ENCODE measurements around the gene XYLT1. TPM values are rescaled to one million over a fixed set of nuclear protein-coding genes. Genes with fewer than 3 reads are reported as not detected.
A peak's percentile ranks its signal among the peaks of the same experiment; 100 is the strongest.

XYLT1 gene
- total RNA-seq, 2 donors from 2014 or later, result 26.4 to 41.9 TPM

DNA sequence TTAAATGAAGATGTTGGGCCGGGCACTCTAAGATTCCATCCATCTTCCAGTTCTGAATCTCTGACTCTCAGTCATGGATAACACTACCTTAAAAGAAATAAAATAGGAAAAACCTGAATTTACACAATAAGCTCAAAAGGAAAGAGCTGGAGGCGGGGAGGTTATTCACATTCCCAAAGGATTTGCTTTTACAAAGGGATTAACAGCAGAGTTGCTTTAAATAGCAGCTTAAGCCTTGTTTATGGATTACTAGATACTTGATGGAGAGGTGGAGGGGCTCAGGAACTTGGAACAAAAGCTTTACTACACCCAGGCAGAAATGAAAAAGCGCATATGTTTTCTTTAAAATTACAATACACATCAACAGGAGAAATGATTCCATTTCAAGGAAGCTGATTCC is 84.5 kb downstream of the XYLT1 start:
- H3K36me3 Mint-ChIP-seq, result no peaks in the 10 kb centered on the region

DNA sequence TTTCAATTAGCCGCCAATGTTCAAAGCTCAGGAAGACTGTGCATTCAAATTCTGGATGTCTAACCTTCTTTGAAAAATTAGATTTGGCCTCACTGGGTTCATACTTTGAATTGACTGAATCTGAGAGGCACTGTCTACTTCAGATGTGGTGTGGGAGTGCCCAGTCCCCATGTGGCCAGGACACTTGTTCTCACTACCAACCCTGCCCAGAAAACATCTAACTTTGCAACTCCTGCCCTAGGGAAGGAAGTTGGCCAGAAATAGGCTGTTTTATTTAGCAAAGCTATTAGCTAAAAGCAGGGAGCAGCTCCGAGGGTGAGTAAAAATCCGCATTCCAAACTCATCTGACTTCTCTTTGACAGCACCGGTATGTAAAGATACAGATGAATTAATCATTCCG is 86.3 kb downstream of the XYLT1 start:
- no peak for DNase-seq (ENCODE audit: low spot score)
- Mint-ChIP-seq H3K9me3 (no peaks in the 10 kb centered on the region), H3K4me3 (no peak overlapping the region), H3K4me1 (ENCODE audit: low read depth in 2 of 2) (peaks cover 42 to 45% of the 10 kb centered on the region in 2 donors), H3K27ac (peak overlapping the region in 1 of 2 donors; percentile 32), H3K36me3 (no peaks in the 10 kb centered on the region), H3K27me3 (no peaks in the 10 kb centered on the region)
- ATAC-seq, result no peak

More for the DNA sequence above, 84.5 kb downstream of the XYLT1 start:
- no peak for ATAC-seq
- Mint-ChIP-seq H3K9me3 (no peaks in the 10 kb centered on the region), H3K4me3 (no peak overlapping the region), H3K4me1 (ENCODE audit: low read depth in 2 of 2) (peaks cover 35 to 36% of the 10 kb centered on the region in 2 donors), H3K27me3 (no peaks in the 10 kb centered on the region), H3K27ac (no peak overlapping the region)
- DNase-seq (ENCODE audit: low spot score), result no peak

DNA sequence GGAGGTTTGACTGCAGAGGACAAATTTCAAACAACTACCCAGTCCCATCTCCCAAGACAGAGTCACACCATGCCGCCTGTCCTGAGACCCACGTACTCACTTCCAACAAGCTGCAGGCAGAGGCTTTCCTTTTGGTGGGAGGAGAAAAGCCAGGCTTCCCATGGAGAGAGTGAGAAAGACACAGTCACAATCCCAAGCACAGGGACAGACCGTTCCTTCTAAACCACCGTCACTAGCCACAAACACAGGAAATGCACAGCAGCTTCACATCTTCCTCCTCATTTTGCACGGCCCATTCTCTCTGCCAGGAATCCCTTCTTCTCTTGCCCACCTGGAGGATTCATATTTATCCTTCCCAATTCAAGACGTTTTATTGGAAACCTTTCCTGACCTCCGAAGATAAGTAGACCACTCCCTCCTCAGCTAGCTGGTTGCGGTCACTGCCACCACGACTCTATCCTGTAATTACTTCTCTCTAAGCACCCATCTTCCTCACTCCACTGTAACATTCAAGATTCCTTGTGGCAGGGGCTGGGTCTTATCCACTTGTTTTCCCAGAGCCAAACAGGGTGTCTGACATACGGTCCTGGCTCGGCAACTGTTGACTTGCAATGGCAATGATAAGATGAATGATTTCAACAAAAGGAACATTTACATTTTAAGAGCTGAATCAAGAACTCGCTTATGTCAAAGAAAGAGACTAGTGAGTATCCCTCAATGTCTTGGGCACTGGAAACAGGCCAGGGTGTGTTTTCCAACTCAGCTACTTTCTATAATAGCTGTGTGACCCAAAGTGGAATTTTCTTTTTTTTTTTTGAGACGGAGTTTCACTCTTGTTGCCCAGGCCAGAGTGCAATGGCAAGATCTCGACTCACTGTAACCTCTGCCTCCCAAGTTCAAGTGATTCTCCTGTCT is 87.6 kb downstream of the XYLT1 start:
- Mint-ChIP-seq H3K27me3 (no peaks in the 10 kb centered on the region), H3K36me3 (no peaks in the 10 kb centered on the region), H3K4me1 (ENCODE audit: low read depth in 2 of 2) (peaks cover 38 to 46% of the 10 kb centered on the region in 2 donors), H3K9me3 (no peaks in the 10 kb centered on the region), H3K4me3 (peak overlapping the region; percentile 81), H3K27ac (peak overlapping the region; percentile 38 to 46)
- DNase-seq (ENCODE audit: low spot score) (no peak), ATAC-seq (peak in 1 of 2 donors; percentile 63)

DNA sequence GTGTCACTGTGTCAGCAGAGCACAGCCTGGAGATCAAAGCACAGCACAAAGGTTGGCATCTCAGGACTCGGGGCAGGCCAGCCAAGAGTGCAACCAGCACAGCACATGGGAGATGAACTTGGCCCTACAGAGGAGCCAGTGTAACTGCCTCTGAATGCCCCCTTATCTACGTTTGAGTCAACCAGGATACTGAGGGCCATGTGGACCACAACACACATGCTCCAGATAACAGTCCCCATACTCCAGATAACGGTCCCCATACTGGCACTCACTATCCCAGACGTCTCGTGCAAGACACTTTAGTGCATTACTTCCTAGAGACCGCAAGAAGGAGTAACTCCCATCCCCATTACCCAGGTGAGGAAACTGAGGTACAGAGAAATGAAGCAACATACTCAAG is 88.2 kb downstream of the XYLT1 start:
- H3K27me3 Mint-ChIP-seq, result no peaks in the 10 kb centered on the region
- H3K9me3 Mint-ChIP-seq, result no peaks in the 10 kb centered on the region
- H3K36me3 Mint-ChIP-seq, result no peaks in the 10 kb centered on the region
- H3K4me3 Mint-ChIP-seq, result peak overlapping the region; percentile 81
- H3K4me1 Mint-ChIP-seq (ENCODE audit: low read depth in 2 of 2), result peaks cover 40 to 44% of the 10 kb centered on the region in 2 donors
- peak overlapping the region; percentile 38 to 46 for H3K27ac Mint-ChIP-seq
- ATAC-seq (peak in 1 of 2 donors; percentile 43), DNase-seq (ENCODE audit: low spot score) (no peak)

DNA sequence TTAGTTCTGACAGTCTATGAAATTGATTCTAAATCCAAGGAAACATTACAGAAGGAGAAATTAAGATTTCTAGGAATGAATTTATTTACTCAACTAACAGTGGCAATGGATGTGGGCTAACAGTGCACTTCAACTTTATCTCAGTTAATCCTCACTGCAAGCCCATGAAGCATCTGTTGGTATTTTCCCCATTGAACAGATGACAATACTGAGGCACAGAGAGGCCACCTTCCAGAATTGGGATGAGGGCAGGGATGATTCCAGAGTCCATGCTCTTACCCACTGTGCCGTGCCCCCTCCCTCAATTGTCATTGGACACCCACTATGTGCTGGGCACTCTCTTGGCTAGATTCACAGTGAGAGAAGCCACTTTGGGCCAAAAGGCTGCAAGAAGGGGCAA is 89.0 kb downstream of the XYLT1 start:
- Mint-ChIP-seq H3K27me3 (no peaks in the 10 kb centered on the region), H3K27ac (peak overlapping the region in 1 of 2 donors; percentile 38), H3K36me3 (no peaks in the 10 kb centered on the region), H3K4me3 (no peak overlapping the region), H3K9me3 (no peaks in the 10 kb centered on the region), H3K4me1 (ENCODE audit: low read depth in 2 of 2) (peaks cover 44 to 49% of the 10 kb centered on the region in 2 donors)
- DNase-seq (ENCODE audit: low spot score), result no peak
- no peak for ATAC-seq

DNA sequence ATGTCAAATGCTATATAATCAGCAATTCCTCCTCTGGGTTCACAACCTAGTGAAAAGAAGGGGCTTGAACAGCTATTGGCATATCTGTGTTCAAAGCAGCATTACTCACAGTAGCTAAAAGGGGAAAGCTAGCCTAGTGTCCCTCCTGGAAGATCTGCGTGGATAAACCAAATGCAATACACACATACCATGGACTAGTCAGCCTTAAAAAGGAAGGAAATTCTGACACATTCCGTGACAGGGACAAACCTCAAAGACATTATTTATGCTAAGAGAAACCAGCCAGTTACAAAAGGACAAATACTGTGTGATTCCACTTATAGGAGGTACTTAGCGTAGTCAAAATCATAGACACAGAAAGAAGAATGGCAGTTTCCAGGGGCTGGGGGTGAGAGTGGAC is 90.1 kb downstream of the XYLT1 start:
- H3K4me3 Mint-ChIP-seq, result peak overlapping the region; percentile 24
- peak overlapping the region; percentile 18 to 84 for H3K27ac Mint-ChIP-seq
- peaks cover 42 to 52% of the 10 kb centered on the region in 2 donors for H3K4me1 Mint-ChIP-seq (ENCODE audit: low read depth in 2 of 2)

DNA sequence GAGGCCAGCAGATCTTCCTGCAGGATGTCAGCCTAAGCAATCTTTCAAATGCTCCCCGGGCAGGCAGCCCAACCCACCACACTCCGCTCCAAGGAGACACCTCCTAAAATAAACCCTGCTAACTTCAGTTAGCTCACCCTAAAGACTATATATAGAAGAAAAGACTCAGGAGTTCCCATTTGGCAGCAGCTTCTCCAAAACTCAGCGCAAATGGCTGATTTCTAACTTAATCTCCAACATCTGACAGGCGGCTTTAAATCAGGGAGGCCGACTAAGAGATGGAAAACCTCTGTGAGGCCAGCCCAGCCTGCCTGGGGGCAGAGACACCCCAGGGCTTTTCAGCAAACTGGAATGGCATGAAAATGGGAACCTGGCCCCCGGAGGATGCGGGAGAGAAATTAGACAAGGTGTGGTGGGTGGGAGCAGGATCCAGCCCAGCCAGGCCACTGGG is 91.6 kb downstream of the XYLT1 start:
- H3K4me1 Mint-ChIP-seq (ENCODE audit: low read depth in 2 of 2), result peaks cover 50 to 58% of the 10 kb centered on the region in 2 donors
- ATAC-seq, result no peak
- H3K9me3 Mint-ChIP-seq, result no peaks in the 10 kb centered on the region
- no peaks in the 10 kb centered on the region for H3K36me3 Mint-ChIP-seq
- no peak for DNase-seq (ENCODE audit: low spot score)
- no peak overlapping the region for H3K4me3 Mint-ChIP-seq
- H3K27me3 Mint-ChIP-seq, result no peaks in the 10 kb centered on the region
- peak overlapping the region in 1 of 2 donors; percentile 78 for H3K27ac Mint-ChIP-seq

More for the DNA sequence above, 90.1 kb downstream of the XYLT1 start:
- Mint-ChIP-seq H3K27me3 (no peaks in the 10 kb centered on the region), H3K9me3 (no peaks in the 10 kb centered on the region), H3K36me3 (no peaks in the 10 kb centered on the region)
- ATAC-seq (no peak), DNase-seq (ENCODE audit: low spot score) (no peak)

DNA sequence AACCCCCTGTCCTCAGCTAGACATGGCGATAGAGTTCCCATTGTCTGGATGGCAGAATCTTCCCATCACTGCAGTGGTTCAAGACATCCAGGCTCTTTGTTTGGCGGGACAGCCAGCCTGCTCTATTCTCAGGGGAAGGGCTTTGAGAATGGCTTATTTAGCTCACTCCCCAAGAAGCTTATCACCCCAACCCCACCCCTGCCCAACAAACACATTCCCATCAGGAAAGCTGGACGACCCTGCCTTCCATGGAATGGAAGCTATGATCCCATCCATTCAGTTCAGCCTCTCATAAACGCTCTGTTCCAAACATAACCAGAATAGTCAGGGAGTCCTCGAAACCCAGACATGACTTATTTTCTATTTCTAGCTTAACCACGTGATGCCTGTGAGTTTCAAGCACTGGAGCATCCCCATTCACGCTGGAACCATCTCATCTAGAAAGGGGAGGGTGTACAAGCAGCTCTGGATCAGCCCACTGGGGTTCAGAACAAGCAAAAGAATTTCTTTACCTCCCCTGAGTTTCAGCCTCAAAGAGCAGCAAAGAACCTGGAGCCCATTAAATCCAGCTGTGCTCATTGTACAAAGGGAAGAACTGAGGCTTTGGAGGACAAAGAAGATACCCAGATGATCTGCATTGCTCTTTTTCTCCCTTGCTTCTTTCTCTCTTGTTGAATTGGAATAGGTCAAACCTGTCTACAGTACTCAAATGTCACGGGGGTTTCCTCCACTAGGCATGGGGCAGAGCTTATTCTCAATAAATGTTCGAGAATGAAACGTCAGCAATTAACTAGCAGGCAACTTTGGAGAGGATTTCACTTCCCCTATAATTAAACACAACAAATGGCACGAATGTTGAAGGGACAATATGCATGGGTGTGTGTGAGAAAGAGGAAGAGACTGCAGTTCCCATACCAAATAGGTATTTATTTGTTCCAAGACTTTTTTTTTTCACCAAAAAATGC is 93.1 kb downstream of the XYLT1 start:
- no peak for ATAC-seq
- H3K4me1 Mint-ChIP-seq (ENCODE audit: low read depth in 2 of 2), result peaks cover 48 to 52% of the 10 kb centered on the region in 2 donors
- H3K4me3 Mint-ChIP-seq, result no peak overlapping the region

DNA sequence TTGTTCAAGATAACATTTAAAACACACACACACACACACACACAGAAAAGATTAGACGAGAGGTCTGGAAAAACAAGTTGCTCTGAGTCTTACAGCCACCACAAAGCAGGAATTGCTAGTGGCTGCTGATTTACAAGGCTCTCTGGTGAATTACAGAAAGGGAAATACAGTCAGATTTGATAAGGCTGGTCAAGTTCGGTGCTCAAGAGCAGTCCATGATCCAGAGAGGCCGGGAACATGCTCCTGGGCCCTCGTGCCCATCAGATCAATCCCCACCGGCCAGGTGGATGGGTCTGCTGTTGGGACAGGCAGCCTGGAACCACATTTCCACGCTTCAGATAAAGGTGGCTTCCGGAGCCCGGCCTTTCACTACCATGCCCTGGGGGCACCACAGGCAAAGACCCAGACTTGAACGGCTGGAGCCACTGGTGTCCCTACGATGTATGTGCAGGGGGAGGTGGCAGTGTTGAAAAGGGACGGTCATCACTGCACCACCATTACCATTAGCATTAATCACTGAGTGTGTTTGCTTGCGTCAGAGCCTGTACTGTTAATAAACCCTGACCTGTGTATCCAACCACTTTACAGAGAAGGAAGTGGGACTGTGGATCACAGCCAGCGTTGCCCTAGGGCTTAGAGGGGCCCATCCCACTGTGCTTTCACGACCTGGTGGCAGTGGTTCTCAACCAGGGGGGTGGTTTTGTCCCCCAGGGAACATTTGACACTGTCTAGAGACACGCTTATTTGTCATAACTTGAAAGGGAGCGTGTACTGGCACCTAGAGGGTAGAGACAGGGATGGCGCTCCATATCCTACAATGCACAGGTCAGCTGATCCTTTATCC is 95.1 kb downstream of the XYLT1 start:
- Mint-ChIP-seq H3K4me1 (ENCODE audit: low read depth in 2 of 2) (peaks cover 53 to 60% of the 10 kb centered on the region in 2 donors), H3K4me3 (peak overlapping the region; percentile 15), H3K36me3 (no peaks in the 10 kb centered on the region), H3K9me3 (no peaks in the 10 kb centered on the region), H3K27me3 (no peaks in the 10 kb centered on the region), H3K27ac (peak overlapping the region in 1 of 2 donors; percentile 35)
- DNase-seq (ENCODE audit: low spot score) (no peak), ATAC-seq (peak; percentile 24 to 36)

More for the DNA sequence above, 93.1 kb downstream of the XYLT1 start:
- Mint-ChIP-seq H3K27me3 (no peaks in the 10 kb centered on the region), H3K36me3 (no peaks in the 10 kb centered on the region), H3K27ac (no peak overlapping the region), H3K9me3 (no peaks in the 10 kb centered on the region)
- DNase-seq (ENCODE audit: low spot score), result no peak

DNA sequence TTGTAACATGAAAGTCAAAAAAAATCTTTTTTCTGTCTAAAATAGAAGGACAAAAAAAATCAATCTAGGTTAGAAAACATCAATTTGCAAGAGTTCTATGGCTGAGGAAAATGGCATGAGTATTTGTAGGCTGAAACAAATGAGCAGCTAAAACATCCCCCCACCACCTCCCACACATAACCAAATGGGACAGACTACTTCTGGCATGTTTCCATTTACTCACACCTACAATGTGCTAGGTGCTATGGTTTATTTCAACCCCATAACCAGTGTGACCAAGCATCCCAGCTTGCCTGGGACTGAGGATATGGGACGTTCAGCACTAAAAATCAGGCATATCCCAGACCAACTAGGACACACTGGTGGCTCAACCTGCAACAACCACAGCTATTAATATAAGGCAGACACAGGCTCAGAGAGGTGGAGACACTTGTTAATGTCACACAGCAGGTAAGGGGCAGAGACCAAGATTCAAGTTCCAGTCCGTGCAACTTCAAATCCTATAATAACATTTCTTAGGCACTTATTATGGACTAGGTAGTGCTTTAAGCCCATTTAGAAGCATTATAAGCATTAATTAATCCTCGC is 96.0 kb downstream of the XYLT1 start:
- DNase-seq (ENCODE audit: low spot score) (no peak), ATAC-seq (no peak)
- no peaks in the 10 kb centered on the region for H3K27me3 Mint-ChIP-seq
- peaks cover 58 to 65% of the 10 kb centered on the region in 2 donors for H3K4me1 Mint-ChIP-seq (ENCODE audit: low read depth in 2 of 2)
- H3K27ac Mint-ChIP-seq, result peak overlapping the region in 1 of 2 donors; percentile 35
- no peak overlapping the region for H3K4me3 Mint-ChIP-seq
- no peaks in the 10 kb centered on the region for H3K36me3 Mint-ChIP-seq
- H3K9me3 Mint-ChIP-seq, result no peaks in the 10 kb centered on the region

DNA sequence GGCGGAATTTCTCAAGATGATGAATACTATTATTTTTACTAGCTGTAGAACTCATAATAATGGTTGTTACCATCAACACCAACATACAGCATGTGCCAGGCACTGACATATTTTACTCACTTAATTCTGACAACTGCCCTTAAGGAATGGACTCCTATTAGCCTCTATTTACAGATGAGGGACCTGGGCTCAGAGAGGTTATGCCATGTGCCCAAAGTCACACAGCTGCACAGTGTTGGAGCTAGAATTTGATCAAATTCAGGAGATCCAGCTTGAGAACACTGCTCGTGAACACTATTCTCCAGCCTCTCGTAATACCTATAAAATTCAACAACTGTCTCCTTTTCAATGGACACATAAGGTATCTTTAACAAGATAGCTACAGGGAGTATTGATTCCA is 97.2 kb downstream of the XYLT1 start:
- no peaks in the 10 kb centered on the region for H3K9me3 Mint-ChIP-seq
- no peaks in the 10 kb centered on the region for H3K36me3 Mint-ChIP-seq
- peak overlapping the region in 1 of 2 donors; percentile 35 for H3K27ac Mint-ChIP-seq
- DNase-seq (ENCODE audit: low spot score), result no peak
- H3K27me3 Mint-ChIP-seq, result no peaks in the 10 kb centered on the region
- peaks cover 69 to 70% of the 10 kb centered on the region in 2 donors for H3K4me1 Mint-ChIP-seq (ENCODE audit: low read depth in 2 of 2)
- ATAC-seq, result no peak
- H3K4me3 Mint-ChIP-seq, result no peak overlapping the region

DNA sequence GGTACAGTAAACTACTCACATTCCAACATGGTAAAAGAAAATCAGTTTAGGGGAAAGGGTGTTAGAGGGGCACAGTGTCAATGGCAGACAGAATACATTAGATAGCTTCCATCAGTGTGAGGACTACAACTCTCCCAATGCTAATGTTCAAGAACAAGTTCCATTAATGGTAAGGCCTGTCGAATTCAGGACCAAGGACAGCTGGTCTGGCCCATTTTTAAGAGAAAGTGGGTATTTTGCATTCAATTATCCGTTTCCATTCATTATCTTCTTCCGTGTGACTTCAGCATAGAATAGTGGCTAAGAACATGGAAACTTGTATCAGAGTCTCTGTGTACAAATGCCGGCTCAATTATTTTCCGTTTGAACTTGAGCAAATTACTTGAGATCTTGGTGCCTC is 98.4 kb downstream of the XYLT1 start:
- Mint-ChIP-seq H3K4me1 (ENCODE audit: low read depth in 2 of 2) (peaks cover 70 to 71% of the 10 kb centered on the region in 2 donors), H3K4me3 (no peak overlapping the region), H3K27ac (no peak overlapping the region), H3K9me3 (peaks cover under 1% of the 10 kb centered on the region), H3K36me3 (peaks cover under 1% of the 10 kb centered on the region), H3K27me3 (no peaks in the 10 kb centered on the region)
- ATAC-seq (no peak), DNase-seq (ENCODE audit: low spot score) (no peak)

Measured in natural killer cell treated with Interleukin-12 subunit alpha and Interleukin-12 subunit beta and Interleukin-15 and Interleukin-18, amount 100 ng/mL, for 72 hours (primary cell).